ENCODE data around the gene NTN1.
A peak's percentile ranks its signal among the peaks of the same experiment; 100 is the strongest.

NTN1 gene

GRCh38 chr17:9237053-9237410 lies 215.7 kb downstream of the NTN1 start:
- H3F3A ChIP-seq (ENCODE audit: control insufficient read depth, insufficient read depth), result no peaks in the 10 kb centered on the region
- no peak overlapping the region for H3K27ac ChIP-seq (ENCODE audit: low read depth, low read length)
- H4K20me1 ChIP-seq (ENCODE audit: control insufficient read depth, insufficient read depth, low read depth, low read length), result no peaks in the 10 kb centered on the region
- H3K79me2 ChIP-seq (ENCODE audit: control insufficient read depth, low read length), result no peaks in the 10 kb centered on the region
- H3K4me1 ChIP-seq (ENCODE audit: control insufficient read depth, low read length), result peaks cover 16% of the 10 kb centered on the region
- no peak for TF ChIP-seq CTCF (IDR thresholded peaks at IDR 0.05; ENCODE audit: low read depth, low read length, poor library complexity, severe bottlenecking)
- no peak for TF ChIP-seq EZH2phosphoT487 (IDR thresholded peaks at IDR 0.05; ENCODE audit: borderline replicate concordance, low read length)
- no peaks in the 10 kb centered on the region for H3K9me2 ChIP-seq (replicated peaks; ENCODE audit: control insufficient read depth, low read length)
- no peak overlapping the region for H3K4me3 ChIP-seq (ENCODE audit: low read length)
- H3K4me2 ChIP-seq (ENCODE audit: low read length), result no peak overlapping the region
- no peaks in the 10 kb centered on the region for H3K9me3 ChIP-seq (ENCODE audit: control insufficient read depth, insufficient read depth, low read length)
- H3K27me3 ChIP-seq (ENCODE audit: control insufficient read depth, low read length), result peaks cover 5% of the 10 kb centered on the region; the same call in 1 of the 2 replicates
- no peaks in the 10 kb centered on the region for H3K36me3 ChIP-seq (ENCODE audit: control insufficient read depth, low read length)

GRCh38 chr17:9237661-9238301 lies 216.5 kb downstream of the NTN1 start:
- Histone ChIP-seq H3K27ac (ENCODE audit: low read depth, low read length) (no peak overlapping the region), H3K27me3 (ENCODE audit: control insufficient read depth, low read length) (peaks cover 5% of the 10 kb centered on the region; the same call in 1 of the 2 replicates), H4K20me1 (ENCODE audit: control insufficient read depth, insufficient read depth, low read depth, low read length) (no peaks in the 10 kb centered on the region), H3K79me2 (ENCODE audit: control insufficient read depth, low read length) (no peaks in the 10 kb centered on the region), H3F3A (ENCODE audit: control insufficient read depth, insufficient read depth) (no peaks in the 10 kb centered on the region), H3K4me2 (ENCODE audit: low read length) (no peak overlapping the region), H3K4me3 (ENCODE audit: low read length) (no peak overlapping the region), H3K9me2 (replicated peaks; ENCODE audit: control insufficient read depth, low read length) (no peaks in the 10 kb centered on the region), H3K9me3 (ENCODE audit: control insufficient read depth, insufficient read depth, low read length) (no peaks in the 10 kb centered on the region), H3K4me1 (ENCODE audit: control insufficient read depth, low read length) (peaks cover 16% of the 10 kb centered on the region), H3K36me3 (ENCODE audit: control insufficient read depth, low read length) (no peaks in the 10 kb centered on the region)
- TF ChIP-seq EZH2phosphoT487 (IDR thresholded peaks at IDR 0.05; ENCODE audit: borderline replicate concordance, low read length) (no peak), CTCF (IDR thresholded peaks at IDR 0.05; ENCODE audit: low read depth, low read length, poor library complexity, severe bottlenecking) (no peak)

- peaks cover 16% of the 10 kb centered on the region for H3K4me1 ChIP-seq (ENCODE audit: control insufficient read depth, low read length)
- H3K9me3 ChIP-seq (ENCODE audit: control insufficient read depth, insufficient read depth, low read length), result no peaks in the 10 kb centered on the region
- no peak for TF ChIP-seq CTCF (IDR thresholded peaks at IDR 0.05; ENCODE audit: low read depth, low read length, poor library complexity, severe bottlenecking)
- TF ChIP-seq EZH2phosphoT487 (IDR thresholded peaks at IDR 0.05; ENCODE audit: borderline replicate concordance, low read length), result no peak
- H3K36me3 ChIP-seq (ENCODE audit: control insufficient read depth, low read length), result no peaks in the 10 kb centered on the region
- peak overlapping the region; percentile 98 for H3K4me2 ChIP-seq (ENCODE audit: low read length)
- H3K9me2 ChIP-seq (replicated peaks; ENCODE audit: control insufficient read depth, low read length), result no peaks in the 10 kb centered on the region
- H3K27me3 ChIP-seq (ENCODE audit: control insufficient read depth, low read length), result peaks cover 2% of the 10 kb centered on the region; the same call in 1 of the 2 replicates
- H3F3A ChIP-seq (ENCODE audit: control insufficient read depth, insufficient read depth), result no peaks in the 10 kb centered on the region
- no peaks in the 10 kb centered on the region for H4K20me1 ChIP-seq (ENCODE audit: control insufficient read depth, insufficient read depth, low read depth, low read length)
- H3K79me2 ChIP-seq (ENCODE audit: control insufficient read depth, low read length), result no peaks in the 10 kb centered on the region
- H3K4me3 ChIP-seq (ENCODE audit: low read length), result peak overlapping the region; percentile 77
- no peak overlapping the region for H3K27ac ChIP-seq (ENCODE audit: low read depth, low read length)
Observed at GRCh38 chr17:9238340-9239245, 217.3 kb downstream of the NTN1 start.

Measured in DOHH2 (cell line).